Ishikawa (cell line): ENCODE measurements around the gene C1QTNF6.

ENCODE experiments used
- CEBPB ChIP-seq: IDR thresholded peaks from 2 replicates; pipeline ENCODE4 v1.6.1; 2012
- EGR1 ChIP-seq: IDR thresholded peaks from 2 replicates; pipeline ENCODE4 v1.6.1; 2012
- RAD21 ChIP-seq: IDR thresholded peaks from 2 replicates; pipeline ENCODE4 v1.6.1; 2012; ENCODE audit warnings: low read depth
- REST ChIP-seq: IDR thresholded peaks from 2 replicates; pipeline ENCODE4 v1.6.1; 2012; ENCODE audit warnings: low read depth, mild to moderate bottlenecking
- TAF1 ChIP-seq: IDR thresholded peaks from 2 replicates; pipeline ENCODE4 v1.6.1; 2012; ENCODE audit warnings: low read depth, mild to moderate bottlenecking
- USF1 ChIP-seq: IDR thresholded peaks from 2 replicates; pipeline ENCODE4 v1.6.1; 2012
- YY1 ChIP-seq: IDR thresholded peaks from 2 replicates; pipeline ENCODE4 v1.6.1; 2012; ENCODE audit warnings: low read depth
- ZBTB7A ChIP-seq: IDR thresholded peaks from 2 replicates; pipeline ENCODE4 v1.6.1; 2012; ENCODE audit warnings: low read depth

- no peak for TF ChIP-seq ZBTB7A
- no peak for TF ChIP-seq REST
- TF ChIP-seq RAD21: no peak
- no peak for TF ChIP-seq EGR1
- TF ChIP-seq CEBPB: no peak
- no peak for TF ChIP-seq TAF1
- no peak for TF ChIP-seq YY1
- no peak for TF ChIP-seq USF1
These were observed 10.8 kb downstream of the C1QTNF6 start for GRCh38 chr22:37177221-37177620.
